Head of caudate nucleus (tissue), 42 donors: ENCODE results near the gene TP63.

ENCODE experiments used
- DNase-seq, 42 donors: peaks; one replicate each; pipeline versions ENCODE4 v3.0.0 to v3.0.0-alpha.2; 2020 to 2021; ENCODE audit warnings: mixed read lengths in 7 of 42
- intact Hi-C: fragments of 100-400 bp; cut with DNase I; formaldehyde crosslinking; loops from one replicate; pipeline ENCODE4 v1.15.0; 2022

TP63 gene

DNA sequence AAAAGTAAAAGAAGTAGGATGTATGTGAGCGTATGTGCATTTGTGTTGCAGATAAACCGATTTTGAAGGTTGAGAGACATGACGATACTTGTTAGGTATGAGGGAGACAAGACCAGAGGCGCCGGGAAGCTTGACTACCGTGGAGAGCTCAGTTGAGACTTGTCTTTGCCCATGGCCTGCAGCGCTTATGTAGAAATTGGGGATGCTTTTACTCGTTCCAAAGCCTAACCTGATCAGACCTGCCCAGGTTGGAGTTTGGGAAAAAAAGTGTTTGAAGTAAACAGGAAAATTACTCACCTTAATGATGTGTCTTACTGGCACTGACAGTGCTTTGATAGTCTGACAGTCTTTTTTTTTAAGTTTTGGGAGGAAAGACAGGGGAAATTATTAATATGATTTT is 202.8 kb downstream of the TP63 start:
- DNase-seq = no peak
- intact Hi-C loops = no loop called here

DNA sequence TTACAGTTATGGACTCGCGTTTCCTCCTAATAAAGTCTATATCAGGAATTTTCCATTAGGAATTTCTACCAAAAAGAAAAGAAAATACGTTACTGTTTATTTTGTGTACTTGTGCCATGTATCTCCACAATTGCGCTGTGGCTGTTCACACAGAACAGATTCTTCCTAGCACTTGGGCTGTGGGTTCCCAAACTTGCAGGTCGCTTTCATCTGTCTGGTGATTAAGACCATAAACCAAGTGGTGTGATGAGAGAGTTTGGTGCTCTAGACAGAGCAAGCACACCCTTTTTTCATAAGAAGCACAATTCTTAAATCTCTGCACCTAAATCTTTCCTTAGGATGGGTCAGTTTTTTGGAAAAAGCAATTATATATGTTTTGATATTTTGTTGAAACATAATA is 203.3 kb downstream of the TP63 start:
- intact Hi-C loops = no loop called here
- DNase-seq = no peak

DNA sequence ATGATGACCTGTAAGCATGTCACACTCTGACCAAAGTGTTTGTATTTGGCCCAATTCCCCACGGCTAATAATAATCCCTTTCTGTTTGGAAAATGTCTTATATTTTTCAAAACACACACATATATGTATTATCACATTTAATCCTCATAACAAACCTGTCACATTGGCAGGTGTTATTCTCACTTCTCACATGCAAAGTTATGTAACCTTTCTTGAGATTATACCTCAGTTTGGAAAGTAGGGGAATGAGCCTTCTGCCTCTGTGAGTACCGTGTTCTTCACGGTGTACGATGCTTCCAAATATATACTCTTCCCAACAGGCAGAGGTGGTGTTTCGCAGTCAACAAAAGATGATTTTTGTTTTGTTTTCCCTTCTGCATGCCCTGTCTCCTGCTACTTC is 205.6 kb downstream of the TP63 start:
- intact Hi-C loops = no loop called here
- no peak for DNase-seq

GRCh38 chr3:189838291-189838690 is 207.1 kb downstream of the TP63 start:
- no peak for DNase-seq
- intact Hi-C loops = no loop called here

DNA sequence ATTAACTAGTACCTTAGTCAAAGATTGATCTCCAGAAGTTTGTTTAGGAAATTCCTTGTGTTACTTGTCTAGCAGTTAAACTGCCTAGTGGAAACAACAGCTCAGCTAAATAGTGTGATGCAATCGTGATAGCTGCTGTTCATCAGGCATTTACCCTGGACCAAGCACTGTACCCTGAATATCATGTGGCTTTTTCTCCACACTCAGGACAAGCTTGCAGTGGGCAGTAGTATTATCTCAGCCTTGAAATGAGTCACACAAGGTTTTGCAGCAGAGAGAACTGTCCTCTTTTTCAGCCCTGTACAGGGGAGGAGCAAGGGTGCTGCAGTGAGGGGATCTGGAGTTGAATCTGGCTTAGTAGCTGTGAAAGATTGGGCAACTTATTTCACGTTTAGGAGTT is 208.4 kb downstream of the TP63 start:
- intact Hi-C loops = no loop called here
- DNase-seq = no peak

DNA sequence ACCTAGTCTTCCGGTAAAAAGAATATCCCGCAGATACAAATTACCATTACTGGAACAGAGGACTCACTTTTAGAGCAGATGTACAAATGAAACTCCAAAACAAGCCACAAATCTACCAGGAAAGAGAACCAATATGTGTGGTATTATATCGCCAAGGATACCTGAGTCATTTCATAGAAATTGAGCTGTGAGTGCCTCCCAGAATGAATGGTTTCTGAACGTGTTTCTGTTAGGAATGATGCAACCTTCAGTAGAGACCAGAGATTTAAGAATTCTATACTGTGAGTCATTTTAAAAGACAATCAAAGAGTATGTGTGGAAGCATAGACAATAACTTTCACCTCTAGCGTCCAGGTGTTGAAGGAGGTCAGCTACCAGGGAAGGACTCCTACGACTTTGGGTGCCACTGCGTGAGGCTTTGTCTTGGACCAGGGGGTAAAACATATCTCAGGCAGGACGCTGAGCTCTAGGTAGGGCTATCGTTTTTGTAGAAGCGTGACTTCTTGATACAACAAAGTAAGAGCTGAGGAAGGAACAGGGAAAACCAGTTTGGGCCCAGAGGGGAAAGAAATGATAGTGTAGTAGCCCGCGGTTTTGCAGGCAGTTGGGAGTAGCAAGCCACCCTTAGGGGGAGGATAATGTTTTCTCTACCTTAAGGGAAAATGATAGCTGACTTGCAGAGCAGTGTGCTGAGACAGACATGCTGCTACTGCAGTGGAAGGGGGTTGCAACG is 210.4 kb downstream of the TP63 start:
- DNase-seq = no peak
- intact Hi-C loops = no loop called here

DNA sequence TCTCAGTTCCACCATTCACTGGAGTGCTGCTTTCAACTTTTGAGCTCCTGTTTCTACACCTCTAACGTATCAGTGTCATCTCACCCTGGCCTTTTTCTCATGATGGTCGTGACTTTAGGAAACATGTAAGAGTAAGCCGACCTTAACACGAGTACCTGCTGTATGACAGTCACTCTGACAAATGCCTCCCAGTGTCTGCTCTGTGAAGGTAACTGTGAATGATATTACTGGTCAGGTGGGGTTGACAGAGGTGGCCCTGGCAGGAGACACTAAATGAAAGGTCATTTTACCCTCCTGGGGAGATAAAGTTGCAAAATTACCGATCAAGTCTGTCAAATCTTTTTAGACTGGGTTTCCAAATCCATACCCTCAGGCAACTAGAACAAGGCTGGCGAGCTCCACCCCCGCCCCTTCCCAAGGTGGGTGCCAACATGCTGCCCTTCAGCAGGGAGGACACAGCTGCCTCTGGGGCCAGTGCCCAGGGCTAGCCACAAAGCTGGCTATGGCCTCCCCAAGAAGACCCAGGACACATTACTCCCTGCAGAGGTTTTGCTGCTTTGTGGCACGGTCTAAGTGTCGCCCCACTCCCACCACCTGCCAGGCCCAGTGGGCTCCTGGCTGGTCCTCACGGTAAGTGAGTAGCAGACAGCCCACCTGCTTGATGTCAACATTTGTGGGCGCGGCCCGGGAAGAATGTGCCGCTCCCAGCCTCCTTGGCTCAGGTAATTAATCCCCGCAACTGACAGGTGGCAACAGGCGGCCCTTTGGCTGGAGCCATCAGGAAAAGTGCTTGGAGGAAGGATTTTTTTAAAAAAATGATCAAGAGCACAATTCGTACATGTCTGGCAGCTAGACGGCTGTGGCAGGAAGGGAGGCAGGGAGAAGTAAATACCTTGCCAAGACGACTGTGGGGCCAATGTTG is 211.8 kb downstream of the TP63 start:
- no peak for DNase-seq
- intact Hi-C loops = no loop called here

DNA sequence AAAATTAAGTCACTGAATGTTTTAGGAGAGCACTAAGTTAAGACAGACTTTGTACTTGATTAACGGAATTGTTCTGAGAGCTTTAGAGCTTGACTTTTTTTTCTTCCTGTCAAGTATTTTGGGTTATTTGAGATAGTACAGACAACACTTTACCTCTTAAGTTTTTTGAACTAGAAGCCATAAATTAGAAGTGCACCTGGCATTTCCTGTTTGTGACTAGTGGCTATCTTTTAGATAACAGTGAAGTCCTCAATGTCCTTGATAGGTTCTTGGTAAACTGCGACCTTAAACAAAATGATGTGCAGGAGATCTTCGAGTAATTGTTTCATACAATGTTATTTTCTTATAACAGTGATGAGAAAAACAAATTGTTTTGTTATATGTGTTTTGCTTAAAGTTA is 213.9 kb downstream of the TP63 start:
- no peak for DNase-seq
- intact Hi-C loops = no loop called here

GRCh38 chr3:189848395-189849040 is 217.3 kb downstream of the TP63 start:
- no peak for DNase-seq
- intact Hi-C loops = no loop called here

DNA sequence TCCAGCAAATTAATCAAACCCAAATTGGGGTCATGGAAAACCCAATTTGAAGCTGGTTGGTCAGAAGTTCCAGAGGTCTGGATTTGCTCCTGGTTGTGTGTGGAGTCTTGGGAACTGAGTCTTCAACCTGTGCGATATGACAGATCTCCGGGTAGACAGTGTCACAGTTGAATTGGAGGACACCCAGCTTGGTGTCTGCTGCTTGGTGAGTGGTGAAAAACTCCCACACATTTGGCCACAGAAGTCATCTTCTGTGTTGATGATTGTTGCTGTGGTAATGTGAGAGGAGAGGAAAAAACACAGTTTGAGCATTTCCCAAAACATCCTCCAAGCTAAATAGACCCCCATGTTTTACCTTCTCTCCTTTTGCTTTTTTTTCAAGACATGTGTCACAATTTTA is 218.1 kb downstream of the TP63 start:
- DNase-seq = no peak
- intact Hi-C loops = no loop called here

GRCh38 chr3:189851682-189852081 is 220.5 kb downstream of the TP63 start:
- intact Hi-C loops = no loop called here
- no peak for DNase-seq

DNA sequence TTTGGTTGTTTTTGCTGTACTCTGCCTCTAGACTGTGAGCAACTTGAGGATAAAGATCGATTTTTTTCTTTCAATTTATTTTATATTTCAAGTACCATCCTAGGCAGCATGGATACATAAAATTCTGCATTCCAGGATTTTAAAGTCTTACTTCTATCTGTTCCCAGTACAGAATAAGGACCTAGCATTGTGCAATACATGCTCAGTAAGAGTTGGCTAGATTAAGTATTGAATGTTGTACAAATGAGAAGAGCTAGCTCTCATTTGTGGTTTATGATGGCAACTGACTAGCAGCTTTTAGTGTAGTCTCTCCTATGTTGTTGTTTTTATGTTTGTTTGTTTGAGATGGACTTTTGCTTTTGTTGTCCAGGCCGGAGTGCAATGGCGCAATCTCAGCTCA is 222.7 kb downstream of the TP63 start:
- intact Hi-C loops = no loop called here
- DNase-seq = no peak

DNA sequence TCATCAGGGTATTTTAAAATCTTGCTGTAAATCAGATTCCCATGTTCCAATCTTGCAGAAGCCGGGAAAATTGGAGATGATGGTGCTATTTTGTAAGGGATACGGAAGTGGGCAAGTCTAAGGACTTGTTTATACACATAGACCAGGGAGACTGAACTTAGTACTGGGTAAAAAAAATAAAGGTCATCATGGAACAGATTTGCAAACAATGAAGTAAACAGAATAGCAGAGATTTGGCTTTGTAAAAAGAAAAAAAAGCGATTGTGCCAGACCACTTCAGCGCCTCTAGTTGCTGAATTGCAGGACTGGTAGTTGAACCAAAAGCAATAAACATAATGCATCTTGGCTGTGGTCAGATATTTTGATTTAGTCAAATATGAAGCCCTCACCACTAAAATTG is 229.1 kb downstream of the TP63 start:
- DNase-seq = no peak
- intact Hi-C loops = no loop called here

DNA sequence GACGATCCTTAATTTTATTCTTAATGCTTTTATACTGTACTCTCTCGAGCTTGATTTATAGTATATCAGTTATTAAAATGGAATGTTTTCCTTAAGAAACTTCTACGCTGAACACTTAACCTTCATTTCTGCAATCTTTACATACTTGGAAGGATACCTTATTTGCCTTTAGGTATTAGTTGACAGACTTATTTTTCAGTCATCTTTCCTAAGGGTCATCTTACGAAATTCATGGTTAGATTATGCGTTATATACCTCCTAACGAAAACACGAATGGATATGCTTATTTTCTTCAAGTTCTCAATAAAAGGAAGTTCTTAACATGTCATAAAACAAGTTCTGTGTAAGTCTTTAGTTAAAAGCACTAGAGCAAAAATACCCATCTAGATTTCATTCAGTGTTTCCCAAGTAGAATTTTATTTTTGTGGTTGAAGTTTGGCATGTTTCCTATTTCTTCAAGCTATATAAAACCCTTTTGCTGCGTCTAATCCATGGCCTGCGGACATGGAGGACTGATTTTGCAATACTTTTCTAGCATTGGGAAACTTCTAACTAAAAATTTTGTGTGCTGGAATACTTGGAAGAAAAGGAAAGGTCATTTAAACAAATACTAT is 231.3 kb downstream of the TP63 start:
- intact Hi-C loops = no loop called here
- DNase-seq = no peak

GRCh38 chr3:189863031-189863430 is 231.8 kb downstream of the TP63 start:
- intact Hi-C loops = no loop called here
- no peak for DNase-seq

DNA sequence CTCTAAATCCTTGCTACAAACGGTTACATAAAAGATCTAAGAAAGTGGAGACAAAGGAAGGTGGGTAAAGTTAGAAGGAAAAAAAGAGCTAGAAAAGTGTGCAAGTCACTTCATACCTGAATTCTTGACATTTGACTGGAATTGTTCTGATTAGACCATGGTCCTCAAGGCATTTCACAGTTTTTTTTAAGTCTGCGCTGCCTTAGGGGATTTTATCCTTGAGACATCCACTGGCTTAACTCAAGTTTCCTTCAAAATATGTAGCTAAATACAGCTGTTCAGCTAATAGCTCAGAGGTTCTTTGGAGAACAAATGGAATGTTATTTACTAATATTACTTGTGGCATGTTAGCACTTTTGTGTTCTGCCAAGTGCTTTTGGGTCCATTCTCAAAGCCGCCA is 236.9 kb downstream of the TP63 start:
- no peak for DNase-seq
- intact Hi-C loops = no loop called here

- DNase-seq = no peak
- intact Hi-C loops = no loop called here
Observed at GRCh38 chr3:189869165-189869564, 238.0 kb downstream of the TP63 start.

- intact Hi-C loops = no loop called here
- DNase-seq = no peak
Observed at GRCh38 chr3:189871418-189871817, 240.2 kb downstream of the TP63 start.

DNA sequence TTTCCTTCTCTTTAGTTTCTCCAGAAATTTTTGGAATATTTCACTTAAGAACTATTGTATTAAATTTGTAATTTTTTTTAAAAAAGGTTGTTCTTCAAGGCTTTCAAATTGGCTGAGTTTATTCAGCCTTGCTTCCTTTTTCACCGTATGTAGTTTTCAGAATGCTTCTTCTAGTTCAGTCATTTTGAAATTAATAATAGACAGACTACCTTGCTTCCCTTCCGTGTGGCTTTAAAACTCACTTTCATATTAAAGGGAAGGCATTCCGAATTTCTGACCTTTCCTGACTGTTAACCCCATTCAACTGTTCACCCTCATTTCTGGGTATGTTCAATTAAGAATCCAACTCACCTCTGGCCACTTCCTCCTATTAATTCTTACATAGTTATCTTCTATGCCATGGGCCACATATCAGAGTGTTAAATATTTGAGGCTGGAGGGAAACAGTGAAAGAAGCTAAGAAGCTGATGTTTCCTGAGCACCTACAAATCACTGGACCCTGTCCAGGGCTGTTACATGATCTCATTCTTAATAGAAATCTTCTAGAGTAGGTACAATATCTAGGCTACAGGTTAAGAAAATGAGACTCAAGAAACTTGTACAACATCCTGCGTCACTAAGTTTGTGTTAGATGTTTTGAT is 252.0 kb downstream of the TP63 start:
- intact Hi-C loops = no loop called here
- DNase-seq = no peak
